HG02763 (cell line): ENCODE results near the gene HMCN2.

ENCODE experiments used
- ATAC-seq: cut with Tn5 transposase; IDR thresholded peaks from one replicate; pipeline ENCODE4 v1.9.1; 2021; ENCODE audit warnings: mild to moderate bottlenecking, moderate library complexity; ENCODE audit not compliant: unreplicated experiment

Gene HMCN2

DNA sequence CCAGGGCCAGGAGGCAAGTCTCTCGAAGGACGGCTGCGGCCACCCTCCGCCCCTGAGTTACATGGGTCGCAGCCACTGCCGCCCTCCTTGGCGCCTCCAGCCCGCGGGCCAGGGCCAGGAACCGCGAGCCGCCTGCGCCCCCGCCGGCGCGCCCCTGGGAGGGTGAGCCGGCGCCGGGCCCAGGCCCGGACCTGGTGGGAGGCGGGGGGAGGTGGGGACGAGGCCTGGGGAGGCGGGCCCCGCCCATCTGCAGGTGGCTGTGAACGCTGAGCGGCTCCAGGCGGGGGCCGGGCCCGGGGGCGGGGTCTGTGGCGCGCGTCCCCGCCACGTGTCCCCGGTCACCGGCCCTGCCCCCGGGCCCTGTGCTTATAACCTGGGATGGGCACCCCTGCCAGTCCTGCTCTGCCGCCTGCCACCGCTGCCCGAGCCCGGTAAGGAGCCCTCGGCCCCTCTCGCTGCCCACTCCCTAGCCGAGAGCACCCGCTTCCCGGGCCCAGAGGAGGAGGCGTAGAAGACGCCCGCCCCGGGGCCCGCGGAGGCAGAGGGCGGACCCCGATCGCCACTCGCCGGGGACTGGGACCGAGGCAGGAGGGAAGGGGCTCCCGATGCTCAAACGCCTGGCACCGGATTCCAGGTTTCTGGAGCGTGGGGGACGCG lies 179.1 kb downstream of the HMCN2 start, which contains the start of gene ASS1:
TSS of gene ASS1 (plus strand) at position 397 of the 657 bp plus-strand sequence. CDS start 7,268 bp downstream, outside the sequence.
- ATAC-seq, result no peak

DNA sequence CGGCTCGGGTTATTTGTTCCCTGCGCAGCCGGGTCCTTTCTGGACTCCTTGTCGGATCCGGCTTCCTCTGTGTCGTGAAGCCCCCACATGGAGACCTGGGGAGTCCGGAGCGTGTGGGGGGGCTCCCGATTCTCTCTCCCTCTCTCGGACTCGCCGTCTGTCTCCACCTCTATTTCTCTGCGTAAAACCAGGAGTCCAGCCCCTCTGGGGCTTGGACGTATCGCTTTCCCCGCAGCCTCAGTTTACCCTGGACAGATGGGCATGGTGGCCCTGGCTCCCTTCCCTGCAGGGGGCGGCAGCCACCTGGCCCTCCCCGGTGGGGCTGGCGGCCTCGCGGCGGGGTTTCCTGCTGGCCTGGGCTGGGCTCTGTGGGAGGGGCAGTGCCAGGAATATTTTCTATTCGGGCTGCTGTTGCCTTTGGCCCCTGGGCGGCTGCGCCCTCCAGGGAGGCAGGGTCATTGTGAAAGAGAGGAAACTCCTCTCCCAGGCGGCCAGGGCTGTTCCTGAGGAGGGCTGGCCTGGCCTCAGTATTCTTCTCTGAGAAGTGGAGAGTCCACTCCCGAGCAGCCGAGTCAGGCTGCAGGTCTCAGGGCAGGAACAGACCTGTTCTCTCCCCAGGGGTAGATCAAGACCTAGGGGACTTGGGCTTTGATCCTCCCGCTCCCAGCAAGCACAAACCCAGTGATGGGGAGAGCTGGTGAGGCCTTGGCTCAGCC lies 179.9 kb downstream of the HMCN2 start:
- no peak for ATAC-seq

DNA sequence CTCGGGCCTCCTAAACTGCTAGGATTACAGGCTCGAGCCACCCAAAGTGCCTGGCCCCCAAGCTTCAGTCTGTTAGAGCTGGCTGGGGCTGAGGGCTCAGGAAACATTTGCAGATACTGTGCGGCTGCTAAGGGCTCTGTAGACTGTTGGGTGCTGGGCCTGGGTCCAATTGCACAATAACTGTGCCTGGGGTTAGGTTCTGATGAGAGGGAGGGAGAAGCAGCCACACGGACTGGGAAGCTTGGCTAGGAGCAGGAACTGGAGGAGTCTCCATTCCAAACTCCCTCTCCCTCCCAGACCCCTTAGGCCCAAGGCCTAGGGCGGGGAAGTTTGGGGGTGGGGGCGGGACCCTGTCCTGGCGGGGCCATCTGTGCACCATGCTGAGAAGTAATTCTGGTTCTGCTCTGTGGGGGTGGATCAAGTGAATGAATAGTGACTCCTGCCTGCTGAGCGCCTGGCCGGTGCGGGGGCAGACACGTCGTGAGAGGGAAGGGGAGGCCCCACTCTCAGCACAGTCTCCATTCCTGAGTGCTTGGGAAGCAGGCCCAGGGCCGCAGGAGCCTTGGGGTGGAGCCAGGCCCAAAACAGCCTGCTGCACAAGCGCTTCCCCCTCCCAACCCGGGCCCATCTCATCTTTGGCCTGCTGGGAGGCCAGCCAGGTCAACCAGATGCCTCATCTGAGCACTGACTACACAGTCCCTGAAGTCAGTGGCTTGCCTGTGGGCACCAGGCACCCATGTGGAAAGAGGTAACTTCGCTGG lies 180.7 kb downstream of the HMCN2 start:
- no peak for ATAC-seq

DNA sequence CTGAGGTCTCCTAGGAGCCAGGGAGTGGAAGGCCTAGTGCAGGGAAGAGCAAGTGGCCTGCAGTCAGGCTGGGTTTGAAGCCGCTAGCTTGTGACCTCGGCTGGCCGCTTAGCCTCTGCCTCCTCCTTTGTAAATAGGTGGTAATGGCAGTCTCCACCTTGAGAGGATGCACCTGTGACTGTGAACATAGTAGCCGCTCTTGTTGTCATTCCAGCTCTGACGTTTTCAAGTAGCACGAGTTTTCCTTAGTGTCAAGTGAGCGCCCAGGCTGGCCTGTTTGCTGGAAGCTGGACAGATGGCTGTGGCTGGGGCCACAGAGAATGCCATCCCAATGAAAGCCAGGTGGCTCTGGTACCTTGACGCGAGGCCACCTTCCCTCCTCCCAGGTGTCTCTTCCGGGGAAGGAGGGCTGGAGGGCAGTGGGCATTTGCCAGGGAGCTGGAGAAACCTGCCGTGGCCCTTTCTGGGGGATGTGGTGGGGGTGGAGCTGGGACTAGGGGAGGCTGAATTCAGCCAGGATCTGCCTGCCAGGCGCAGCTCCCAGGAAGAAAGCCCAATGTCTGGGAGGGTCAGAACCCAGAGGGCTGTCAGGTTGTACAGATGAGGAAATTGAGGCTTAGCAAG lies 181.7 kb downstream of the HMCN2 start:
- ATAC-seq, result no peak

DNA sequence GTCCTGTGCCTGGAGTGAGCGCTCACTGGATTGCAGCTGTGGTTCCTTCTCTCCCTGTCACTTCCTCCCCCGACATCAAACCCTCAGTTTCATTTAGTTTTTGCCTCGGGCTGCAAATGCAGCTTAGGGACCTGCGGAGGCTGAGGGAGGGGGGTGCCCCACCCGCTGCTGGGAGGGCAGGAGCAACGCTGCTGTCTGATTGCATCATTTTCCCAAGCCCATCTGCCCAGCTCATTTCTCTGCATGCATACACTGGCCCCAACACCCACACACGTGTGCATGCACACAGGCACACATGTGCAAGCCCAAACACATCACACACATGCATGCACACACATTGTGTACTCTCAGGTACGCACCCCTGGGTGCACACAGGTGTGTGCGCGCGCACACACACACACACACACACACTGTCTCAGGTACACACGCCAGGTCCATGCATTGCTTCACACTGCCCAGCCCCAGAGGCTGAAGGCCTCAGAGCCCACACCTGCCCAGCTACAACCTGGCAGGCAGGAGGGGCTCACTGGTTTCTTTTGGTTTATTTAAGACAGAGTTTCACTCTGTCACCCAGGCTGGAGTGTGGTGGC lies 182.6 kb downstream of the HMCN2 start:
- ATAC-seq, result no peak

DNA sequence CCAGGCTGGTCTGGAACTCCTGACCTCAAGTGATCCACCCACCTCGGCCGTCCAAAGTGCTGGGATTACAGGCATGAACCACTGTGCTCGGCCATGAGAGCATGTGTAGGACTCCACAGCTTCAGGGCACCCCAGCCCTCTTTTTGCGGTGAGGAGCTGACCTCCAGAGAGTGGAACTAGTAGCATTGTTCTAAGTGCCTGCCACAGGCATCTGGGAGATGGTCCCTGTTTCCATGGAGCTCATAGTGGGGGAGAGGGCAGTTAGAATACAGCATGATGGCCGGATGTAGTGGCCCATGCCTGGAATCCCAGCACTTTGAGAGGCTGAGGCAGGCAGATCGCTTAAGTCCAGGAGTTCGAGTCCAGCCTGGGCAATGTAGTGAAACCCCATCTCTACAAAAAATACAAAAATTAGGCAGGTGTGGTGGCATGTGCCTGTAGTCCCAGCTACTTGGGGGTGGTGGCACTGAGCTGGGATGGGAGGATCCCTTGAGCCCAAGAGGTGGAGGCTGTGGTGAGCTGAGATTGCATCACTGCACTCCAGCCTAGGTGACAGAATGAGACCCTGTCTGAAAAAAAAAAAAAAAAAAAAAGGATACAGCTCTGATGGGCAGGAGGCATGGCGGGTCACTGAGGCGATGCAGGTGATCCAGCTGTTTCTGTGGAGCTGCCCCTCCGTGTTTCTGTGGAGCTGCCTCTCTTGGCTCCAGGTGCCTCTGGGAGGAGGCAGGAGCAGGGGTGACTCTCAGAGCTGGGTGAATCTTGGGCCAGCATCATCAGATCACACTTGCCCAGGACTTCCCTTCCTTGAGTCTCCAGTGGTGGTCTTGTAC lies 183.4 kb downstream of the HMCN2 start:
- ATAC-seq, result no peak

DNA sequence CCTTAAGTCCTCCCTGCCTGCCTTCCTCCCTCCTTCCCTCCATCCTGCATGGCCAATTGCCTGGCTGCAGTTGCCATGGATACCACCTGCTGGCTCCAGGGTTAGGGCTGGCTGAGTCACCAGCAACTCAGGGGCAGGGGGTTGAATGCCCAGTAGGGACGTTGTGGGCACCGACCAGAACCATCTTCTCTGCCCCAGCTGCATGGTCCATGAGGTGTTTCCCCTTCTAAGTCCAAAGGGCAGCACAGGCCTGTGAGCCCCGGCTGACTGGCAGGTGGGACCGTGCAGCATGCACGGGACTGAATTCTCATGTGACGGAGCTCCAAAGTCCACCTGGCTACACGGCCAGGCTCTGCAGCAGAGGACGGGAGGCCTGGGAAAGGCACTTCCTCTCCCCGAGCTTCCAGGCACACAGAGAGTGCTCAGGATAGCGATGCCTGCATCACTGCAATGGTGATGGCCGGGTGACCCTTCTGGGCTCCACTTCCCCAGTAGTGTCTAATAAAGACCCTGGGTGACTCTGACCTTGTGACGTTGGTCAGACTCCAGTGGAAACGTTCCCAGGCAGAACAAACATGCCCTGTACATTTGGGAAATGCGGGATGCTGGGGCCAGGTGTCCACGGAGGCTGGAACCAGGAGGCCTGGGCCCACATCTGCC lies 184.9 kb downstream of the HMCN2 start:
- no peak for ATAC-seq

DNA sequence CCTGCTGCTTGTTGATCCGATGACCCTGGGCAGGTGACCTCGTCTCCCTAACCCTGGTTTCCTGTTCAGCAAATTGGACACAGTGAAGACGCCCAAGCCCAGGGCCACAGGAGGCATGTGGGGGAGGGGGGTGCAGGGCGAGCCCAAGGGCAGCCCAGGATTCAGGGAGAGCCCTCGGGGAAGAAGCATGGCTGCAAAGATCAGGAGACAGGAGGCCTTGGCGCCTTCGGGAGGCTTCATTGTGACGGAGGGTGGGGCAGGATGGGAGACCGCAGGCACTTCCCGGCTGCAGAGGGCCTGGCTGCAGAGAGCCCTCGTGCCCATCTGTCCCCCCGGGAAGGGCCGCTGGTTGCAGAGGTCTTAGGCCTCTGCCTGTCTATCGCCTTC lies 185.4 kb downstream of the HMCN2 start:
- no peak for ATAC-seq

DNA sequence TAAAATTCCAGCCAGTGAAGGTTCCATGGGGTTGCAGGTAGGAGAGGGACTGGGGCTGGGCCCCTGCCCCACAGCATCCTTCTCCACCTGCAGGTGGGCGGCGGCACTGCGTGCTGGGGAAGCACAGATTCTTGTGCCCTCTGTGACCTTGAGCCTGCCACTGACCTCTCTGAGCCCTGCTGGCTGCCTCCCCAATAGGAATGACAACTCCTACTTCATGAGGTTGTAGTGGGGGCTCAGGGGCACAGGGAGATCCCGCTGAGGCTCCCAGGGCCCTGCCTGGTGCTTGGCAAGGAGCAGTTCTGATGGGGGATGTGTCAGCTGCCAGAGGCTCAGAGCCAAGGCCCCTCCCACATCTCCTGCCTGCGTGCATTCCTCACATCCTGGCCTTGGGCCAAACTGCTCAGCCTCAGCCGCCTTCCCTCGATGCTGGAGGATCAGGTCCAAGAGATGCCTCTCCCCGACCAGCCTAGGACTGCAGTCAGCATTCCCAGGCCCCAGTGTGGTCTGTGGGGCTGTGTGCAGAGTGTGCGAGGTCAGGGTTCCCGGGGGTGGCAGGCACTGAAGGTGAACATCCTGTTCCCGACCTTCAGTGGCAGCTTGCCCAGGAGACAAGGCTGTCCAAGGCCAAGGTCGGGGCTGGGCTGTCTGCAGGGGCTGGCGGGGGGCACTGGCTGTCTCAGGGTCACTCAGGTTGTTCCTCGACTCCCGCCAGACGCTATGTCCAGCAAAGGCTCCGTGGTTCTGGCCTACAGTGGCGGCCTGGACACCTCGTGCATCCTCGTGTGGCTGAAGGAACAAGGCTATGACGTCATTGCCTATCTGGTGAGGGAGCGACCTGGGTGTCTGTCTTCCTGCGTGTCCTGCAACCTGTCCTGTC lies 186.2 kb downstream of the HMCN2 start:
- ATAC-seq, result no peak

DNA sequence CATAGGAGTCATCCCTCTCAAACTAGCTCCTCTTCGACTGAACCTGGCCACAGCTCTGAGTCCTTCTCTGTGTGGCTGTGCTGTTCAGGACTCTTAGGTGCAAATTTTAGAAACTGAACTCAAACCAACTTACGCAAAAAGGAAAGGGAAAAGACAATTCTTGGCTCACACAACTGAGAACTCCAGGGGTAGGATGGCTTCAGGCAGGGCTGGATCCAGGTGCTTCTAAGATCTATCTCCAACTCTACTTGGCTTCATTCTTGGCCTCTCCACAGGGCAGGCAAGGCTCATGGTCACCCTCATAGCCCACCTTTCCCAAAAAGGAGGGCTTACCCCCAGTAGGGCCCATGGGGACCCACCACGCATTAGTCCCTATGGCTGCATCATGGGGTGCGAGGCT lies 187.3 kb downstream of the HMCN2 start:
- no peak for ATAC-seq

DNA sequence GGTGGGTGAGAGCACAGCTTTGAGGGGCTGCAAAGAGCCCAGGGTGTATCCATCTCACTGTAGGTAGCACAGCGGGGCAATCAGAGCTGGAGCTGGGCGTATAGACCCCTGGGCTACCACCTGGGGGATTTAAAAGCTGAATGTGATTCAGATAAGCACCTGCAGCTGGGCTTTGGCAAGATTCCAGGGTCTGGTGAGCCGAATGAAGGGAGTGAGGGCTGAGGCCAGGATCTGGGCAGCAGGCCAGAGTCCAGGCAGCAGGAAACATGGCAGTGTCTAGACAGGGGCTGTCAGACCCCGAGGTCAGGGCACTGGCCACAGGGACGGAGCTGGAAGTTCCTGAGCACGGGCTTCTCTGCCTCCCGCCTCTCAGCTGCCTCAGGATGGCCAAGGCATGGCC lies 187.9 kb downstream of the HMCN2 start:
- no peak for ATAC-seq

DNA sequence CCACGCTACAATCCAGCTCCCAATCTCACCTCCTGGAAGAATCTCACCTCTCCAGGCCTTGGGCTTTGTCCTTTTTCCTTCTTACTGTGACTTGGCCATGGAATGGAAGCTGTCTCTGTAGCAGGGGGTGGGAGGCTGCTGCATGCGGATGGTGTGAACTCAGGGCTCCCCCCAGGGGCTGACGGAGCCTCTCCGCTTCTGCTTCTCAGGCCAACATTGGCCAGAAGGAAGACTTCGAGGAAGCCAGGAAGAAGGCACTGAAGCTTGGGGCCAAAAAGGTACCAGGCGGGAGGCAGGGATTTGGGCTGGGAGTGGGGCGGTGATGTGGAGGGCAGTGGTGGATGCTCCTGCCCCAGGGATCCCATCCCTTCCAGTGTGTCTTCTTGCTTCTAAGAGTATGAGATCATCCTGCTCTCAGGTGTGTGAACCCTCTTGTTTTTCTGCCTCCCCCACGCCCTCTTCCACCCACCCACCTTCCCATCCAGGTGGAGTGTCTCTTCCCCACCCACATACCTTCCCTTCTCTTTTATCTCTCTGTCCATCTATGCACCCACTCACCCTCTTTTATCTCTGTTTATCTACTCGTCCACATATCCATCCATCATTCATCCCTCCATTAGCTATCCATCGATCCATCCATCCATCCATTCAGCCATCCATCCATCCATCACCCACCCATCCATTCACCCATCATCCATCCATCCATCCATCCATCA lies 188.7 kb downstream of the HMCN2 start:
- no peak for ATAC-seq

DNA sequence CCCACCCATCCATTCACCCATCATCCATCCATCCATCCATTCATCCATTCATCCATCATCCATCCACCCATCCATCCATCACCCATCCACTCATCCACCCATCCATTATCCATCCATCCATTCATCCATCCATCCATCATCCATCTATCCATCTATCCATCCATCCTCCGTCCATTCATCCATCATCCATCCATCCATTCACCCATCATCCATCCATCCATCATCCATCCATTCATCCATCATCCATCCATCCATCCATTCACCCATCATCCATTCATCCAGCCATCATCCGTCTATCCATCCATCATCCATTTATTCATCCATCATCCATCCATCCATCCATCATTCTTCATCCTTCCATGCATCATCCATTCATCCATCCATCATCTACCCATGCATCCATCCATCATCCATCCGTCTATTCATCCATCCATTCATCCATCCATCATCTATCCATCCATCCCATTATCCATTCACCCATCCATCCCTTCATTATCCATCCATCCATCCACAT lies 189.3 kb downstream of the HMCN2 start:
- no peak for ATAC-seq

DNA sequence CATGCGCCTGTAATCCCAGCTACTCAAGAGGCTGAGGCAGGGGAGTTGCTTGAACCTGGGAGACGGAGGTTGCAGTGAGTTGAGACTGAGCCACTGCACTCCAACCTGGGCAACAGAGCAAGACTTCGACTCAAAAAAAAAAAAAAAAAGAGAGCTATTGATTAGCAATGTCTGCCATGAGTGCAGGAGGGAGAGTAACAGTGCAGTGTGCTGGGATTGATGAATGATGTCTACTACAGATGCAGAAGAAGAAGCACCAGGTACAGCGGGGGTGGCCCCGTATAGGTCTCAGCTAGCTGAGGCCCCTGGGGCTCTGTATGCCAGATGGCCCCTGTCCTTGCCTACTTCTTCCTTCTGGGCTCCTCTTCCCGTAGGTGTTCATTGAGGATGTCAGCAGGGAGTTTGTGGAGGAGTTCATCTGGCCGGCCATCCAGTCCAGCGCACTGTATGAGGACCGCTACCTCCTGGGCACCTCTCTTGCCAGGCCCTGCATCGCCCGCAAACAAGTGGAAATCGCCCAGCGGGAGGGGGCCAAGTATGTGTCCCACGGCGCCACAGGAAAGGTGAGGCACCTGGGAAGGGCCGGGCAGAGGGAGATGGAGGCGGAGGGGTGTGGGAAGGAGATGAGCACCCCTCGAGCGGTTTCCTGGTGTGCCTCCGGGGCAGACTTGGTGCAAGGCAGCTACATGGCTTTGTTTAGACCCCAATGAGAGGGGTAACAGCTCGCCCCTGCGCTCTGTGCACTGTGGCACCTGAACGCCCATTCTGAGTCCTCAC lies 192.7 kb downstream of the HMCN2 start:
- ATAC-seq, result no peak

DNA sequence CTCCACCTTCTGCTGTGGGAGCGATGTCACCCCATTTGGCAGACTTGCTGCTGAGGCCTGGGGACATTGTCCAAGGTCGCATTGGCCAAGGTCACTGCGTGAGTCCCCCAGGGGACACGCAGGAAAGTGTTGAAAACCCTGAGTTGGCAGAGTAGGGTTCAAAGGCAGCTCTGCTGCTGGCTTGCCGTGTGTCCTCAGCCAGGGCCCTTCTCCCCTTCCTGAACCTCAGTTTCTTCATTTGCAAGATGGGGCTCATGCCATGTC lies 193.2 kb downstream of the HMCN2 start:
- no peak for ATAC-seq

DNA sequence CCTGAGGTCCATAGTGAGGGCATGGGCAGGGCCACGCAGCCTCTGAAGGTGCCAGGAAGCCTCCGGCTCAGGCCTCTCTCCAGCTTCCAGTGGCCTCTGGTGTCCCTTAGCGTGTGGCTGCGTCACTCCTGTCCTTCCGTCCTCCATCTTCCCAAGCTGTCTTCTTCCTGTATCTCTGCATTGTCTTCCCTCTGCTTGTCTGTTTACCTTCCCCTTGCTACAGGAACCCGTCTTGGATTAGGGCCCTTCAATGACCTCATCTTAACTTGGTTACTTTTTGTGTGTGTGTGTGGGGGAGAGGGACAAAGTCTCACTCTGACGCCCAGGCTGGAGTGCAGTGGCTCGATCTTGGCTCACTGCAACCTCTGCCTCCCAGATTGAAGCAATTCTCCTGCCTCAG lies 193.6 kb downstream of the HMCN2 start:
- no peak for ATAC-seq

DNA sequence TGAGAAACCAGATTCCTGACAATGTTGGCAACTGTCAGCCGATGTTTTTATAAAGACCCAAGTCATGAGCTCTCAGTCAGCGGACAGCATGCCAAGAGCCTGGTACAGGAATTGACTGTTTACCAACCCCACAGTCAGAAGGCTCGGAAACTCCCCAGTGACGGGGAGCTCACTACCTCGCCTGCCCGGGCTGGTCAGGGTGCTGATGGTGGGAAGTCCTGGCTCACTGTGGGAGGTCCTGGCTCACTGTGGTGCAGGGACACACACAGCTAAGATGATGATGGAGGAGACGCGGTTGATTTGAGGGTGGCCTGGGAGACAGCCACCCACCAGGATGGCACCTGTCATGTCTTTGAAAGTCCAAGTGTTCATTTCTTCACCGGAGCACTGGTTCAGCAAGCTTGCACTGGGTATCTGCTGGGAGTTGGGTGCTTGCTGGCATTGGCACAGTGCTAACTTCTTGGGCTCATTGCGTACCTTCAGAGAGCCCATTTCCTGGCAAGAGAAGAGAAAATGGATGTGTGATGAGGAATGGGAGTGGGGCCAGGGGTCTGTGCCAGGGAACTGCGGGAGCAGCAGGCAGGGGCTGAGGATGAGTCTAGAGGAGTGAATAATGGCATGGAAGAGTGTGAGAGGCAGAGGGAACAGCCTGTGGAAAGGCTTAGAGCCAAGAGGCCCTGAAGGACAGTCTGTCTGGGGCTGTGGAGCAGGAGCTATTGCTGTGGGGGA lies 194.5 kb downstream of the HMCN2 start:
- no peak for ATAC-seq
